Adrenal gland (tissue), 5 donors: ENCODE data around the gene USP17L30.
"Not testable (repeated sequence)": the region's sequence is repeated elsewhere in the genome, so short reads cannot be mapped to it uniquely, and the experiment has no call there.

Experiments used
- POLR2A ChIP-seq, 2 donors: fragments of 450-650 bp; IDR thresholded peaks; one replicate each; pipeline ENCODE4 v1.6.1; 2017; ENCODE audit warnings: antibody characterized with exemption in 2 of 2, mild to moderate bottlenecking in 2 of 2, moderate library complexity in 1 of 2
- TF ChIP-seq, protein P1 (sequence below), 6 experiments: fragments of 450-650 bp in 4 of 6; fragments of 200-600 bp in 2 of 6; sonication (generic) in 1 of 6; IDR thresholded peaks; 1 replicate in 5 of 6; 2 replicates in 1 of 6; pipeline versions ENCODE4 v1.5.1 to v1.8.0; 2016 to 2021; ENCODE audit warnings: antibody characterized with exemption in 6 of 6, mild to moderate bottlenecking in 2 of 6, moderate library complexity in 1 of 6
- donor health status: DM: no; HTN: no; CAD: no.

DNA sequence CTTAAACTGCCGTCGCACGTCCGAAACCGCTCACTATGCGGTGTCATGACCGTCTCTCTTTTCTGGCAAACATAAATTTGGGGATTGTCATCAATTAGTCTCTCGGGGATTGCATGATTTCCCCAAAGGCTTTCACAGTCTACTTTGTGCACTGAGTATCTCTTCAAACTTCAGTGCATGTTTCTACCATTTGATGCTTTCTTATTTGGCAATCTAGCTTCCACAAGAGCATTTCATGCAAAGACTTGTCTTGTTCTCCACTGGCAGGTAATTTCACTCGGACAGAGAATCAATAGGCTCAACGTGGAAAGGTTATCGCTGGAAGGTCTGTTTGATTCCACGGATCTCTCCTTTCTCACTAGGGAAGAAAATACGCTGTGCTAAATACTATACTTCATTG is 38.7 kb upstream of the USP17L30 start:
- TF ChIP-seq, protein P1, sequence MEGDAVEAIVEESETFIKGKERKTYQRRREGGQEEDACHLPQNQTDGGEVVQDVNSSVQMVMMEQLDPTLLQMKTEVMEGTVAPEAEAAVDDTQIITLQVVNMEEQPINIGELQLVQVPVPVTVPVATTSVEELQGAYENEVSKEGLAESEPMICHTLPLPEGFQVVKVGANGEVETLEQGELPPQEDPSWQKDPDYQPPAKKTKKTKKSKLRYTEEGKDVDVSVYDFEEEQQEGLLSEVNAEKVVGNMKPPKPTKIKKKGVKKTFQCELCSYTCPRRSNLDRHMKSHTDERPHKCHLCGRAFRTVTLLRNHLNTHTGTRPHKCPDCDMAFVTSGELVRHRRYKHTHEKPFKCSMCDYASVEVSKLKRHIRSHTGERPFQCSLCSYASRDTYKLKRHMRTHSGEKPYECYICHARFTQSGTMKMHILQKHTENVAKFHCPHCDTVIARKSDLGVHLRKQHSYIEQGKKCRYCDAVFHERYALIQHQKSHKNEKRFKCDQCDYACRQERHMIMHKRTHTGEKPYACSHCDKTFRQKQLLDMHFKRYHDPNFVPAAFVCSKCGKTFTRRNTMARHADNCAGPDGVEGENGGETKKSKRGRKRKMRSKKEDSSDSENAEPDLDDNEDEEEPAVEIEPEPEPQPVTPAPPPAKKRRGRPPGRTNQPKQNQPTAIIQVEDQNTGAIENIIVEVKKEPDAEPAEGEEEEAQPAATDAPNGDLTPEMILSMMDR (IDR thresholded peaks at IDR 0.05): not testable (repeated sequence)
- TF ChIP-seq POLR2A (IDR thresholded peaks at IDR 0.05): not testable (repeated sequence)
